ENCODE results near the gene DEFB121. TPM values are rescaled to one million over a fixed set of nuclear protein-coding genes. Genes with fewer than 3 reads are reported as not detected.
"Not testable (repeated sequence)": the region's sequence is repeated elsewhere in the genome, so short reads cannot be mapped to it uniquely, and the experiment has no call there.

DEFB121 gene
- total and polyA plus RNA-seq, 2 experiments from 2014 or later: not detected

- H3K27me3 ChIP-seq (ENCODE audit: insufficient read depth): no peaks in the 10 kb centered on the region
- Mint-ChIP-seq H3K4me3 (no peak within 1 kb of the TSS), H3K4me1 (no peaks in the 10 kb centered on the region), H3K36me3 (ENCODE audit: low read depth) (peaks cover 39% of the 10 kb centered on the region), H3K9me3 (peaks cover 100% of the 10 kb centered on the region), H3K27ac (no peak within 1 kb of the TSS), H3K27me3 (ENCODE audit: insufficient read depth, low read depth, poor library complexity) (peaks cover 8% of the 10 kb centered on the region)
- H3K79me2 ChIP-seq (replicated peaks; ENCODE audit: insufficient read depth): no peaks in the 10 kb centered on the region
- DNase-seq (ENCODE audit: low spot score) (no peak), ATAC-seq (no peak)
- H3K9me2 ChIP-seq (ENCODE audit: insufficient read depth): peaks cover 4% of the 10 kb centered on the region; the same call in 1 of the 2 replicates
- no peak for TF ChIP-seq CTCF (conservative IDR thresholded peaks at IDR 0.05; ENCODE audit: low read depth in 2 of 2)
- no peak for TF ChIP-seq JUNB (IDR thresholded peaks at IDR 0.05; ENCODE audit: unreplicated experiment)
- no peak for TF ChIP-seq ETS1 (IDR thresholded peaks at IDR 0.05)
- TF ChIP-seq CREB1 (CRISPR knock-in tag; IDR thresholded peaks at IDR 0.05; ENCODE audit: low read depth): no peak
- TF ChIP-seq STAT1 (IDR thresholded peaks at IDR 0.05; ENCODE audit: unreplicated experiment): no peak
- TF ChIP-seq ZNF331 (CRISPR knock-in tag; IDR thresholded peaks at IDR 0.05; ENCODE audit: low read depth): no peak
- no peak for TF ChIP-seq ZNF114 (CRISPR knock-in tag; IDR thresholded peaks at IDR 0.05)
- no peak for TF ChIP-seq EZH2 (IDR thresholded peaks at IDR 0.05; ENCODE audit: low read depth, unreplicated experiment)
- no peak within 1 kb of the TSS for H3K4me2 ChIP-seq
- H4K20me1 ChIP-seq (replicated peaks; ENCODE audit: insufficient read depth): no peaks in the 10 kb centered on the region
- no peak within 1 kb of the TSS for H2AFZ ChIP-seq
- H3K36me3 ChIP-seq (ENCODE audit: insufficient read depth): peaks cover 6% of the 10 kb centered on the region; the same call in 1 of the 2 replicates
- H3F3A ChIP-seq (replicated peaks; ENCODE audit: low read depth): no peaks in the 10 kb centered on the region
- no peak within 1 kb of the TSS for H3K4me3 ChIP-seq
- H3K27ac ChIP-seq (ENCODE audit: low read depth): no peak within 1 kb of the TSS
- H3K4me1 ChIP-seq (ENCODE audit: insufficient read depth): no peaks in the 10 kb centered on the region
Measured at GRCh38 chr20:31368301-31368700, 37.7 kb downstream of the DEFB121 start, which contains the start of gene DEFB118. Gene DEFB118 (plus strand): TSS chr20:31368601. CDS start chr20:31368651, 50 bp downstream.

- not testable (repeated sequence) for H3F3A ChIP-seq (replicated peaks; ENCODE audit: low read depth)
Measured at GRCh38 chr20:31364272-31364671, 41.7 kb downstream of the DEFB121 start.

GRCh38 chr20:31363295-31363694 lies 42.7 kb downstream of the DEFB121 start:
- no peak for ATAC-seq
- Mint-ChIP-seq H3K4me3 (no peak overlapping the region), H3K36me3 (ENCODE audit: low read depth) (peaks cover 31% of the 10 kb centered on the region), H3K4me1 (no peaks in the 10 kb centered on the region), H3K27ac (no peak overlapping the region), H3K9me3 (peaks cover 93% of the 10 kb centered on the region), H3K27me3 (ENCODE audit: insufficient read depth, low read depth, poor library complexity) (peaks cover 3% of the 10 kb centered on the region)
- no peak overlapping the region for H3K4me2 ChIP-seq
- no peaks in the 10 kb centered on the region for H4K20me1 ChIP-seq (replicated peaks; ENCODE audit: insufficient read depth)
- H3K79me2 ChIP-seq (replicated peaks; ENCODE audit: insufficient read depth): no peaks in the 10 kb centered on the region
- no peak for DNase-seq (ENCODE audit: low spot score)
- H3K27me3 ChIP-seq (ENCODE audit: insufficient read depth): no peaks in the 10 kb centered on the region
- no peak overlapping the region for H3K27ac ChIP-seq (ENCODE audit: low read depth)
- no peaks in the 10 kb centered on the region for H3F3A ChIP-seq (replicated peaks; ENCODE audit: low read depth)
- no peaks in the 10 kb centered on the region for H3K4me1 ChIP-seq (ENCODE audit: insufficient read depth)
- no peaks in the 10 kb centered on the region for H3K9me2 ChIP-seq (ENCODE audit: insufficient read depth)
- no peak overlapping the region for H3K4me3 ChIP-seq
- H3K36me3 ChIP-seq (ENCODE audit: insufficient read depth): no peaks in the 10 kb centered on the region; the same call in 1 of the 2 replicates
- H2AFZ ChIP-seq: no peak overlapping the region
- no peak for TF ChIP-seq JUNB (IDR thresholded peaks at IDR 0.05; ENCODE audit: unreplicated experiment)

More at GRCh38 chr20:31364272-31364671, 41.7 kb downstream of the DEFB121 start:
- H3K27ac ChIP-seq (ENCODE audit: low read depth); H3K4me3 Mint-ChIP-seq; H3K27ac Mint-ChIP-seq; H3K4me1 ChIP-seq (ENCODE audit: insufficient read depth); DNase-seq (ENCODE audit: low spot score); H2AFZ ChIP-seq; H3K4me2 ChIP-seq; H3K79me2 ChIP-seq (replicated peaks; ENCODE audit: insufficient read depth); H3K36me3 ChIP-seq (ENCODE audit: insufficient read depth); H3K27me3 ChIP-seq (ENCODE audit: insufficient read depth); H3K4me1 Mint-ChIP-seq; H3K9me2 ChIP-seq (ENCODE audit: insufficient read depth); H3K27me3 Mint-ChIP-seq (ENCODE audit: insufficient read depth, low read depth, poor library complexity); H4K20me1 ChIP-seq (replicated peaks; ENCODE audit: insufficient read depth); H3K4me3 ChIP-seq; ATAC-seq: not testable (repeated sequence)
- H3K36me3 Mint-ChIP-seq (ENCODE audit: low read depth): peaks cover 35% of the 10 kb centered on the region
- H3K9me3 Mint-ChIP-seq: peaks cover 94% of the 10 kb centered on the region
